Right lobe of liver (tissue), 4 donors: ENCODE measurements around the gene FAM135A.

Source experiments
- POLR2A ChIP-seq: fragments of 450-650 bp; IDR thresholded peaks from one replicate; pipeline ENCODE4 v1.6.1; 2017; ENCODE audit warnings: antibody characterized with exemption, mild to moderate bottlenecking
- TF ChIP-seq, protein P1 (sequence below), 4 donors: fragments of 200-600 bp in 3 of 4; fragments of 450-650 bp in 1 of 4; IDR thresholded peaks; one replicate each; pipeline versions ENCODE4 v1.5.1 to v1.8.0; 2016 to 2022; ENCODE audit warnings: antibody characterized with exemption in 4 of 4, mild to moderate bottlenecking in 2 of 4
- donor health status: DM: no; HTN: no; CAD: no.
- donor health status: DM: no; HTN: no; CAD: no.
- donor health status: DM: no; HTN: yes; CAD: no.

DNA sequence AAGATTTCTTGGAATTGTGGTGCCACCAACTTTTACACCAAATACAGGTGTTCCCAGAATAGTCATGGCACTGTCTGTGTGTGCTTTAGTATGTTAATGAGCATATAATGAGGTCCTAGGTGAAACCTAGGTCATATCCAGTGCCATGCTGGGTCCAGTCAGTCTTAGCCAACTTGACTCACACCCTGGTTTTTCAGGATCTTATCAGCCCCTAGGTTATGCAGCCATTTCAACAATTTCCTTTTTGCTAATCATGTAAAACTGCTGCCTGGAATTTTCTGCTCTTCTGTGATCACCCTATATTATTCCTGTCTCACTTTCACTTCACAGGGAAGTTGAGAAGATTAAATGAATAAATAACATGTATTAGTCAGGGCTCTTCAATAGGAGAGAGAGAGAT, 177.1 kb downstream of the FAM135A start:
- TF ChIP-seq, protein P1, sequence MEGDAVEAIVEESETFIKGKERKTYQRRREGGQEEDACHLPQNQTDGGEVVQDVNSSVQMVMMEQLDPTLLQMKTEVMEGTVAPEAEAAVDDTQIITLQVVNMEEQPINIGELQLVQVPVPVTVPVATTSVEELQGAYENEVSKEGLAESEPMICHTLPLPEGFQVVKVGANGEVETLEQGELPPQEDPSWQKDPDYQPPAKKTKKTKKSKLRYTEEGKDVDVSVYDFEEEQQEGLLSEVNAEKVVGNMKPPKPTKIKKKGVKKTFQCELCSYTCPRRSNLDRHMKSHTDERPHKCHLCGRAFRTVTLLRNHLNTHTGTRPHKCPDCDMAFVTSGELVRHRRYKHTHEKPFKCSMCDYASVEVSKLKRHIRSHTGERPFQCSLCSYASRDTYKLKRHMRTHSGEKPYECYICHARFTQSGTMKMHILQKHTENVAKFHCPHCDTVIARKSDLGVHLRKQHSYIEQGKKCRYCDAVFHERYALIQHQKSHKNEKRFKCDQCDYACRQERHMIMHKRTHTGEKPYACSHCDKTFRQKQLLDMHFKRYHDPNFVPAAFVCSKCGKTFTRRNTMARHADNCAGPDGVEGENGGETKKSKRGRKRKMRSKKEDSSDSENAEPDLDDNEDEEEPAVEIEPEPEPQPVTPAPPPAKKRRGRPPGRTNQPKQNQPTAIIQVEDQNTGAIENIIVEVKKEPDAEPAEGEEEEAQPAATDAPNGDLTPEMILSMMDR (IDR thresholded peaks at IDR 0.05): no peak
- TF ChIP-seq POLR2A: no peak
